Neural crest cell (in vitro differentiated cells): ENCODE data around the gene TUBB6. TPM values are rescaled to one million over a fixed set of nuclear protein-coding genes. Genes with fewer than 3 reads are reported as not detected.

Source experiments
- DNase-seq: peaks from one replicate; pipeline ENCODE4 v3.0.0; 2021; ENCODE audit warnings: low read depth, mixed read lengths, low spot score
- H3K27ac Mint-ChIP-seq: one replicate; pipeline ENCODE4 v1.8.0; 2021; ENCODE audit warnings: mild to moderate bottlenecking, mixed read lengths; ENCODE audit not compliant: unreplicated experiment
- H3K27me3 Mint-ChIP-seq: 2 replicates; pipeline ENCODE4 v1.8.0; 2021; ENCODE audit warnings: low read depth, mild to moderate bottlenecking, mixed read lengths
- H3K36me3 Mint-ChIP-seq: 2 replicates; pipeline ENCODE4 v1.8.0; 2021; ENCODE audit warnings: low read depth, mild to moderate bottlenecking, mixed read lengths
- H3K4me1 Mint-ChIP-seq: 2 replicates; pipeline ENCODE4 v1.8.0; 2021; ENCODE audit warnings: mixed read lengths
- H3K4me3 Mint-ChIP-seq: one replicate; pipeline ENCODE4 v1.8.0; 2021; ENCODE audit warnings: mild to moderate bottlenecking, mixed read lengths
- H3K9me3 Mint-ChIP-seq: 2 replicates; pipeline ENCODE4 v1.8.0; 2021; ENCODE audit warnings: mixed read lengths
- CTCF ChIP-seq: fragments of 200-600 bp; sonication (generic); conservative IDR thresholded peaks from 2 replicates; pipeline ENCODE4 v1.5.0; 2021; ENCODE audit warnings: antibody characterized with exemption, mild to moderate bottlenecking
- total RNA-seq: library from RNA; stranded (reverse); gene quantifications from 2 replicates; pipeline ENCODE4 v1.2.1, GENCODE V29; 2021

The TUBB6 gene
- total RNA-seq, 1 donor from 2014 or later, result 77.8 TPM

- no peak for TF ChIP-seq CTCF
- no peaks in the 10 kb centered on the region for H3K36me3 Mint-ChIP-seq
- no peaks in the 10 kb centered on the region for H3K9me3 Mint-ChIP-seq
- DNase-seq, result no peak
- H3K4me1 Mint-ChIP-seq, result peaks cover 16% of the 10 kb centered on the region
- H3K4me3 Mint-ChIP-seq, result no peak overlapping the region
- peaks cover 79% of the 10 kb centered on the region for H3K27me3 Mint-ChIP-seq
- no peak overlapping the region for H3K27ac Mint-ChIP-seq
Measured at GRCh38 chr18:12287131-12287681, 20.8 kb upstream of the TUBB6 start.

- no peak for TF ChIP-seq CTCF
- Mint-ChIP-seq H3K27ac (no peak overlapping the region), H3K4me1 (peaks cover 16% of the 10 kb centered on the region), H3K4me3 (peak overlapping the region; percentile 86), H3K9me3 (no peaks in the 10 kb centered on the region), H3K27me3 (peaks cover 74% of the 10 kb centered on the region), H3K36me3 (no peaks in the 10 kb centered on the region)
- no peak for DNase-seq
Measured at GRCh38 chr18:12287684-12288402, 20.2 kb upstream of the TUBB6 start.

GRCh38 chr18:12288403-12288755, 19.7 kb upstream of the TUBB6 start:
- H3K4me1 Mint-ChIP-seq, result peaks cover 16% of the 10 kb centered on the region
- peaks cover 71% of the 10 kb centered on the region for H3K27me3 Mint-ChIP-seq
- H3K9me3 Mint-ChIP-seq, result no peaks in the 10 kb centered on the region
- no peaks in the 10 kb centered on the region for H3K36me3 Mint-ChIP-seq
- no peak for TF ChIP-seq CTCF
- H3K4me3 Mint-ChIP-seq, result peak overlapping the region; percentile 86
- H3K27ac Mint-ChIP-seq, result no peak overlapping the region
- no peak for DNase-seq

GRCh38 chr18:12290086-12290485, 18.0 kb upstream of the TUBB6 start:
- Mint-ChIP-seq H3K27me3 (peaks cover 59% of the 10 kb centered on the region), H3K27ac (no peak overlapping the region), H3K4me3 (no peak overlapping the region), H3K9me3 (no peaks in the 10 kb centered on the region), H3K36me3 (no peaks in the 10 kb centered on the region), H3K4me1 (peaks cover 16% of the 10 kb centered on the region)
- TF ChIP-seq CTCF, result no peak
- DNase-seq, result no peak

- Mint-ChIP-seq H3K4me3 (peak overlapping the region; percentile 3), H3K36me3 (no peaks in the 10 kb centered on the region), H3K9me3 (no peaks in the 10 kb centered on the region), H3K4me1 (peaks cover 16% of the 10 kb centered on the region), H3K27me3 (peaks cover 50% of the 10 kb centered on the region), H3K27ac (no peak overlapping the region)
- no peak for TF ChIP-seq CTCF
- DNase-seq, result no peak
Measured at GRCh38 chr18:12291161-12291560, 16.9 kb upstream of the TUBB6 start.
